Measurements from ENCODE around the gene SLC25A48.
A peak's percentile ranks its signal among the peaks of the same experiment; 100 is the strongest.

The SLC25A48 gene, protein sequence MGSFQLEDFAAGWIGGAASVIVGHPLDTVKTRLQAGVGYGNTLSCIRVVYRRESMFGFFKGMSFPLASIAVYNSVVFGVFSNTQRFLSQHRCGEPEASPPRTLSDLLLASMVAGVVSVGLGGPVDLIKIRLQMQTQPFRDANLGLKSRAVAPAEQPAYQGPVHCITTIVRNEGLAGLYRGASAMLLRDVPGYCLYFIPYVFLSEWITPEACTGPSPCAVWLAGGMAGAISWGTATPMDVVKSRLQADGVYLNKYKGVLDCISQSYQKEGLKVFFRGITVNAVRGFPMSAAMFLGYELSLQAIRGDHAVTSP

GRCh38 chr5:135834639-135835529 is at the start of gene SLC25A48:
TSS of gene SLC25A48 (plus strand) at chr5:135834663. CDS start at chr5:135834848, 185 bp downstream.
- peak; percentile 5 for DNase-seq (ENCODE audit: low read depth)

DNA sequence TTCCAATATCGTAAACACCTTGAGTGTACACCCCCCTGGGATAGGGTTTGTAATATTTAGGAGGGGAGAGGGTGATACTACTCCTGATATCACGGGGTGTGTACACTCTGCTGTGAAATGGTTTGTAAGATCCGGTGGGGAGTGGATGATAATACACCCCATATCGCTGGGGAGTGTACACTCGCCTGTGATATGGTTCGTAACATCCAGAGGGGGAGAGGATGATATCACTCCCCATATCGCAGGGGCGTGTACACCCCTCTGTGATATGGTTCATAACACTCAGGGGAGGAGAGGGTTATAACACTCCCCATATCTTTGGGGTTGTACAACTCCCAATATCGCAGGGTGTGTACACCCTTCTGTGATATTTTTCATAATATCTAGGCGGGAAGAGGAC is 33.8 kb upstream of the SLC25A48 start:
- no peak for DNase-seq (ENCODE audit: low read depth)

DNA sequence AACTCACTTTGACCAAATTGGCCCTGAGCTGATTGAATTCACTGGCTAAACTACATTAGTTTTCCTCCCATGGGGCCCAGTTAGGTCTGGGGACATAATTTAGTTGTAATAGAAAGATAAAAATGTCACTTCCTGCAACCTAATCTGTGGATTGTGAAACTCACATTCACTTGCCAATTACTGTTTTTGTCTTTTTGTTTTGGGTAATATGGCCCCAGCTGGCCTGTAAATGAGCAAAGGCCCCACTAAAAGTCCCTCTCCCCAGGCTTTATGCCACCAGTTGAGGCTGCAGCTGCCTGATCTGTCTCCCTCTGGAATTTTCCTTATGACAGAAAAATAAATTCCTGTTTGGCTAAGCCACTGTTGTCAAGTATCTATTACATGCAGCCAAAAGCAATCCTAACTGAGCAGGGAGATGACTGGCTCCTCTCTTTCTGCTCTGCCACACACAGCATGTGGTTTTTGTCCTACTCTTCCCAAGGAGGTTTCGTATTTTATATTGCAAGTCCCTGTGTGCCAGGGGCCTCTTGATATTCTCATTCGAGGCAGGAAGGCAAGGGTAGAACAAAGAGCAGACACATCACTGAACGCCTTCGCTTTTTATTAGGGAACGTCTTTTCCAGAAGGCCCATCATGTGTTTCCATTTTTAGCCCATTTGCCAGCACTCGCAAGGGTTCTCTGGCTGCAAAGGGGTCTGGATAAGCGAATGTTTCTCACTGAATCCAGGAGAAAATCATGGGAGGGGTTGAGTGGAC is 24.1 kb upstream of the SLC25A48 start:
- DNase-seq (ENCODE audit: low read depth): no peak

- no peak for DNase-seq (ENCODE audit: low read depth)
These were observed 23.5 kb upstream of the SLC25A48 start for GRCh38 chr5:135811007-135811406.

GRCh38 chr5:135813758-135814157 is 20.7 kb upstream of the SLC25A48 start:
- DNase-seq (ENCODE audit: low read depth): no peak

DNA sequence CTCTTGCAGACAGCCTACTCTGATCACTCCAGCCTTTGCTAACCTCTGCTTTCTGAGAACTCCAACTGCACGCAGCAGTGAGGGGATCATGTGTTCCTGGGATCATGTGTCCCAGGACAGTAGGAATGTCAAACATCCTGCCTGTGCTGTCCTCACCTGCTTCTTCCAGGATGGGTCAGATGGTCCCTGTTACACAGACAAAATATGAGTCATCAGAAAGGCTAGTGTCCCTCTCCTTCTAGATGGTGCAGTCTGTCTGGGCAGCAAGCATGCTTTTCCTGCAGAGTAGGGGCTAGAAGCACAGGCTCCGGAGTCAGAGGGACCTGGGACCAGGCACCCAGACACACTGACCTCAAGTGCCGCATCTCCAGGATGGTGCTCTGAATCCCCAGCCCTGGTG is 20.1 kb upstream of the SLC25A48 start:
- DNase-seq (ENCODE audit: low read depth): no peak

- DNase-seq (ENCODE audit: low read depth): no peak
These were observed 19.7 kb upstream of the SLC25A48 start for GRCh38 chr5:135814812-135815211.

- no peak for DNase-seq (ENCODE audit: low read depth)
These were observed 13.2 kb upstream of the SLC25A48 start for GRCh38 chr5:135821061-135821801.

DNA sequence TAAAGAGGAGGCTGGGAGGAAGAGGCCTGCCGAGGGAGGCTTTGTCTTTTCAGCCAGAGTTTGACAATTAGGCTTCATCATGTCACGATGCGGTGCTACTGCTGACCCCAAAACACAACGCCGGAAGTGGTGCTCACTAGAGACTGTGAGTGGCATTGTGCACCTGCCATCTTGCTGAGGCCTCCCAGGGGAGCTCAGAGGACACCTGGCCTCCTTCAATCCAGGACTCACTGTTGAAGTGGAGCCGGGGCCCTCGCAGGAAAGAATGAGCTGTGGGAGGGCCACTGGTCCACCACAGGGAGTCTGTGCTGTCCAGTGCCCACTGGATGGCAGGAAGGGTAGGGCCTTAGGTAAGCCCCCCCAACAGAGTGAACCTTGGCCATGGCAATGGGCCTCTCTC is 12.7 kb upstream of the SLC25A48 start:
- no peak for DNase-seq (ENCODE audit: low read depth)

DNA sequence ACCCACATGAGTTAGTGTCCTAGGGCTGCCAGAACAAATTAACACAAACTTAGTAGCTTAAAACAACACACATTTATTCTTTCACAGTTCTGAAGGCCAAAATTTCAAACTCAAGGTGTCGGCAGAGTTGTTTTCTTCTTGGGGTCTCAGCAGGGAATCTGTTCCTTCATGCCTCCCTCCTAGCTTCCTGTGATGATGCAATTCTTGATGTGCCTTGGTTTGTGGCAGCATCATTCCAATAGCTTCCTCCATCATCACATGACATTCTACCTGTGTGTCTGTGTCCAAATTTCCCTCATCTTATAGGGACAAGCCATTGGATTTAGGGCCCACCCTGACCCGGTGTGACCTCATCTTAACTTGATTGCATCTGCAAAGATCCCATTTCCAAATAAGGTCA is 12.2 kb upstream of the SLC25A48 start:
- no peak for DNase-seq (ENCODE audit: low read depth)

DNA sequence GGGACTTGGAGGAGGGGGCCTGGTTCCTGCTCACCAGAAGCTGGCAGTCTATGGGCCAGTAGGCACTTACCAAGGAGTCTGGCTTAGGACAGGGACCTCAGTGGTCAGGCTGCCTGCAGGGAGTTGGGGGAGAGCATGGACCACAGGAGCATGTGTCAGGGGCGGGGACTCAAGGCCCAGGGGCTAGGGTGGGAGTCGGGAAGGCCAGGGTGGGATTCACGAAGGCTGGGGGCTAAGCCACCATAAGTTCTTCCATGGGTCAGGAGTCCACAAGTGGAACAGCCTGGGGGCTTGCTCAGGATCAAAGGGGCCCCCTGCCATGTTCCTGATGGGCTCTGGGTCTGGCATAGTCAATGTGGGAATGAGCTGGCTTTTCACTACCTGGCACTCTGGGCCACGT is 11.5 kb upstream of the SLC25A48 start:
- DNase-seq (ENCODE audit: low read depth): no peak

GRCh38 chr5:135823881-135824280 is 10.6 kb upstream of the SLC25A48 start:
- DNase-seq (ENCODE audit: low read depth): no peak

DNA sequence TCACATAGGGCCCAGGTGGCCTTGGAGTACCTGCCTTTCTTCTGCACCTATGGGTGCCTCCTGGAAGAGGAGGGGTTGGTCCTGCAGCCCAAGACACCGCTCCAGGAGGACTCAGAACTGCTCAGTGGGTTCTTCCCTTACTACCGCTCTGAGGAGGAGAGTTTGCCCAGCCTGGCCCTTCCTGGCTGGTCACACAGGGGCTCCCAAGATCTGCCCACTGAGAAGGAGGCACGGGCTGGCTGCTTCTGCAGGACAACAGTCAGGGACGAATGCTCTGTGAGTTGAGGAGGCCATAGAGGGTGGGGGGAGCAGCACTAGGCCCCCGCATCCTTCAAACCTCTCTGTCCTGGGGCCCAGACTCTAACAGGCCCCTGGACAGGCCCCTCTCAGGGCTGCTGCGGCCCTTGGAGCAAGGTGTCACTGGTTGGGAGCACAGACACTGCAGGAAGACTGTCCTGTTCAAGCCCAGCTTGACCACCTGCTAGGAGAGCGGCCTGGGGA is 9.9 kb upstream of the SLC25A48 start:
- DNase-seq (ENCODE audit: low read depth): no peak

DNA sequence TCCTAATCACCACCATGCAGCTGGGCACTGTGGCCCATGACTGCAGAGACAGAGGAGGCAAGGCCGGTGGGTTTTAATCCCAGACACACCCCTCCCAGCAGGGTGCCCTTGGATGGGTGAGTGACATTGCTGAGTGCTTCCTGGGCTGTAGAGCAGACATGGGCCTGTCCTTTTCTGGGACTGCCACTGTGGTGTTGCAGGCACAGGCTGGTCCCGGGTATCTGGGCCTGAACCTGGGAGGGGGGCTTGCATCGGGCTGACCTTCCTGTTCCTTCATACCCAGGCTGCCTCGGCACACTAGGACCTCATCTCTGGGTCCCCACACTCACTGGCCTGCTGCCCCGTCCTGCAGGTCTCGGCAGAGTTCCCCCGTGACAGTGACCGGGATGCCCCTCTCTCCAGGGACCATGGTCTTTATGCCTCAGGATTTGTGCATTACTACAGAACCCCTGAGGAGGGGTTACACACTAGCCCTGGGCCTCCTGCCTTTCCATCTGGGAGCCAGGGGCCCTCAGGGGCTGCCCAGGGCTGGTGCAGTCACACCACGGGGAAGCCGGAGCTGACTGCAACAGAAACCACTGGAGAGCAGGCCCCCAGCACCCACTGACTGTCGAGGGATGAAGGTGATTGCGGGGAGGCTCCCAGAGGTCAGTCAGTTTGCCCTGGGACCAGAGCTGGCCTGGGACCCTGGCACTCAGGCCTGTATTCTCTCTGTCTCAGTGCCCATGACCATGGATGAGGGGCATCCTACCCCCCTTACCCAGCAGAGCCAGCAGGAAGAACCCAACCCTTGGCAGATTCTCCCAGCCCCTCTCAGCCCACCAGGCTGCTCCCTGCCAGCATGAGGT is 8.9 kb upstream of the SLC25A48 start:
- DNase-seq (ENCODE audit: low read depth): no peak

DNA sequence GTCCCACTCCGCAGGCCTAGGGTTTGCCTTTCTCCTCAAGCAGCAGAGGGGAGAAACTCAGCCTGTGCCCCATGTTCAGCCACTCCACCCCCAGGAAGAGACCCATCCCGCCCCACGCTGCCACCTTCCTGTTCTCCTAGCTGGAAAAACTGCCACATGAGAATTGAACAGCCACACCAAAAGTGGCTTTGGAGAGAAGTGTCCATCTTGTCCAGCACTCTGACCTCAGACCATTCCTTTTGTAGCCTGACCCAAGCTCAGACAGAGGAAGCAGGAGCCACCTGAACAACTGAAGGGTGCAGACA is 8.3 kb upstream of the SLC25A48 start:
- no peak for DNase-seq (ENCODE audit: low read depth)

DNA sequence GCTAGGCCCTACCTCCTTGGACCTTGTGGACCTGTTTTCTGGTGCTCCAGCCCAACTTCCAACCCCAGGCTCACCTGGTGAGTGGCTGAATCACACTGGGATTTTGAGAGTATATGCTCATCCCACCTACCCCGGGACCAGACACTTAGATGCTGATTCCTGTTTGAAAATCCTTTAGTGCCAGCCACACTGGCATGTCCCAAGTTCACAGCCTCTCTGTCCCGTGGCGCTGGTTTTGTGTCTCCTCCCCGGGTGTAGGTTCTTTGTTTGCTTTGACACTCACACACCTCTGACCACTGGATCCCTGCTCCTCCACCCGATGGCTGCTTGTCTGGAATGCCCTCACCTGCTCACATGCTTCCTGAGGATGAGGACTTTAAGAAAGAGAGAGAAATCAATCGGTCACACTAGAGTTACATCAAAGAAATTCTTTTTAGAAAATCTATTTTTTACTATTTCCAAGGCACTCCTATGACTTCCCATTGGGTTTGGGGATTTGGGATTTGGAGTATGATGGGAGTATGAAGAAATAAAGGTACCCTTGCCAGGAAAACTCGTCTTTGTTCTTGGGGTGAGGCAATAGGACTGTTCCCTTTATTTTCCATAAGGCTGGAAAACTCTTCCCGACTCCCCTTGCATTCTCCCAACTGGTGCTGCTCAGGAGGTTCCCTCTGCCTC is 7.3 kb upstream of the SLC25A48 start:
- DNase-seq (ENCODE audit: low read depth): no peak

DNA sequence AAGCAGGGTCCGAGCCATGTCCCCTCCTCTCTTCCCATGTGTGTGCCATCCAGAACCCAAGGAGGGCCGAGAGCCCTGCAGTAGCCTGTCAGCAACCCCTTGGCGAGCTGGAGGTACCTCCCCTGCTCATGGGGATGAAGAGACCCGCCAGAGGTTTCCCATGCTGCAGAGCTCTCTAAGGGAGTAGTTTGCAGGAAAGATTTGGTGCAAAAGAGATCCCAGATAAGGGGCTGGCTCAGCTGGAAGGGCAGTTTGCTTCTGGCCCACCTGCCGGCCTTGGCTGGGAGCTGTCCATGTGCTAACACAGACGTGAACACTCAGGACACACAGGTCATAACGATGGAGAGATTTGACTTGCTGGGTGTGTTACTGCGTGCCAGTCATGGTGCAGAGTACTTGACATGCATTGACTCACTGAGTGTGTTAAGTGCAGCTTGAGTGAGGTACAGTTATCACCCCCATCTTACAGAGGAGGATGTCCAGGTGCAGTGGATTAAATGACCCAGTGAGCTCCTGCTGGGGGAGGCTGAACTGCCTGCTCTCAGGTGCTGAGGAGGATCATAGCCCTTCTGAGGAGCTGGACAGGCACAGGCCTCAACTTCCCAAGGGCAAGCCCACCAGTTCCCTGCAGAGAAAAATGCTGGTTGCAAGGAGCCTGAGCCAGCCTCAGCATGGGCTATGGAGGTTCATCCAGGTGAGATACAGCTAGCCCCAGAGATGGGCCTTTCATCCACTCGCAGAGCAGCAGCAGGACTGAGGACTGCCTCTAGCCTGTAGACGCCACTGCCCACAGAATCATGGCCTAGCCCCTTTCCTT is 6.3 kb upstream of the SLC25A48 start:
- DNase-seq (ENCODE audit: low read depth): no peak

- no peak for DNase-seq (ENCODE audit: low read depth)
These were observed 5.7 kb upstream of the SLC25A48 start for GRCh38 chr5:135828782-135829127.

GRCh38 chr5:135829179-135829578 is 5.3 kb upstream of the SLC25A48 start:
- DNase-seq (ENCODE audit: low read depth): no peak

Data from iris pigment epithelial cell (primary cell).